Thoracic aorta (tissue), 2 donors: ENCODE data around the gene DAAM1. TPM values are rescaled to one million over a fixed set of nuclear protein-coding genes. Genes with fewer than 3 reads are reported as not detected.

Source experiments
- ATAC-seq: fragments of 150-250 bp; one replicate; pipeline ENCODE4 v1.8.0; 2017; ENCODE audit warnings: low read depth; ENCODE audit not compliant: insufficient number of reproducible peaks, low FRiP score
- DNase-seq: peaks from one replicate; pipeline ENCODE4 v3.0.0-alpha.2; 2020; ENCODE audit warnings: low spot score
- H3K27ac ChIP-seq, 2 donors: fragments of 200-600 bp; sonication (generic); 1 replicate in 1 of 2; 2 replicates in 1 of 2; pipeline ENCODE4 v1.5.1; 2016; ENCODE audit warnings: mild to moderate bottlenecking in 2 of 2, moderate library complexity in 2 of 2
- H3K27me3 ChIP-seq: fragments of 200-600 bp; sonication (generic); replicated peaks from 2 replicates; pipeline ENCODE4 v1.6.0; 2016; ENCODE audit warnings: mild to moderate bottlenecking; ENCODE audit not compliant: insufficient read depth
- H3K36me3 ChIP-seq: fragments of 200-600 bp; sonication (generic); one replicate; pipeline ENCODE4 v1.5.1; 2016
- H3K4me1 ChIP-seq, 2 donors: fragments of 200-600 bp; sonication (generic); 1 replicate in 1 of 2; 2 replicates in 1 of 2; pipeline versions ENCODE4 v1.5.1 to v1.6.0; 2016; ENCODE audit warnings: low read depth in 2 of 2, mild to moderate bottlenecking in 1 of 2; ENCODE audit not compliant: control insufficient read depth in 1 of 2
- H3K4me3 ChIP-seq: fragments of 200-600 bp; sonication (generic); 2 replicates; pipeline ENCODE4 v1.5.1; 2016; ENCODE audit warnings: mild to moderate bottlenecking
- H3K9me3 ChIP-seq: fragments of 200-600 bp; sonication (generic); 2 replicates; pipeline ENCODE4 v1.5.1; 2016
- CTCF ChIP-seq: fragments of 200-600 bp; sonication (generic); IDR thresholded peaks from one replicate; pipeline ENCODE4 v1.5.1; 2019; ENCODE audit warnings: antibody characterized with exemption
- total RNA-seq, 2 donors: library from RNA; depleted of rRNA; stranded (reverse); fragments of >200 nt; gene quantifications; one replicate each; pipeline versions ENCODE4 v1.1.0 to v1.2.3, GENCODE V29; 2016

DAAM1 gene
- total RNA-seq, 2 donors from 2014 or later: 35.9 to 56.6 TPM

- H3K4me3 ChIP-seq: no peak overlapping the region
- peaks cover 17 to 34% of the 10 kb centered on the region in 2 donors for H3K4me1 ChIP-seq
- no peak for ATAC-seq
- no peak for DNase-seq
- no peaks in the 10 kb centered on the region for H3K27me3 ChIP-seq
- H3K36me3 ChIP-seq: no peaks in the 10 kb centered on the region
- no peaks in the 10 kb centered on the region for H3K9me3 ChIP-seq
- no peak overlapping the region for H3K27ac ChIP-seq
- TF ChIP-seq CTCF: no peak
Measured at GRCh38 chr14:59238216-59238615, 49.7 kb downstream of the DAAM1 start.

- no peaks in the 10 kb centered on the region for H3K36me3 ChIP-seq
- H3K9me3 ChIP-seq: no peaks in the 10 kb centered on the region
- DNase-seq (no peak), ATAC-seq (no peak)
- no peaks in the 10 kb centered on the region for H3K27me3 ChIP-seq
- no peak overlapping the region for H3K4me3 ChIP-seq
- no peak for TF ChIP-seq CTCF
- H3K4me1 ChIP-seq: peaks cover 17 to 34% of the 10 kb centered on the region in 2 donors
- no peak overlapping the region for H3K27ac ChIP-seq
Measured at GRCh38 chr14:59239022-59239421, 50.6 kb downstream of the DAAM1 start.

GRCh38 chr14:59240356-59240755 lies 51.9 kb downstream of the DAAM1 start:
- Histone ChIP-seq H3K4me3 (no peak overlapping the region), H3K36me3 (no peaks in the 10 kb centered on the region), H3K9me3 (no peaks in the 10 kb centered on the region), H3K27ac (no peak overlapping the region), H3K27me3 (no peaks in the 10 kb centered on the region), H3K4me1 (peaks cover 17 to 34% of the 10 kb centered on the region in 2 donors)
- TF ChIP-seq CTCF: no peak
- DNase-seq (no peak), ATAC-seq (no peak)

GRCh38 chr14:59241121-59241520 lies 52.7 kb downstream of the DAAM1 start:
- Histone ChIP-seq H3K36me3 (no peaks in the 10 kb centered on the region), H3K27me3 (no peaks in the 10 kb centered on the region), H3K9me3 (no peaks in the 10 kb centered on the region), H3K4me3 (no peak overlapping the region), H3K4me1 (peaks cover 17 to 34% of the 10 kb centered on the region in 2 donors), H3K27ac (no peak overlapping the region)
- no peak for TF ChIP-seq CTCF
- no peak for DNase-seq
- ATAC-seq: no peak

GRCh38 chr14:59243174-59243573 lies 54.7 kb downstream of the DAAM1 start:
- Histone ChIP-seq H3K27me3 (no peaks in the 10 kb centered on the region), H3K27ac (no peak overlapping the region), H3K4me1 (peaks cover 20 to 31% of the 10 kb centered on the region in 2 donors), H3K4me3 (no peak overlapping the region), H3K36me3 (no peaks in the 10 kb centered on the region), H3K9me3 (no peaks in the 10 kb centered on the region)
- no peak for TF ChIP-seq CTCF
- DNase-seq (no peak), ATAC-seq (no peak)
